Pancreas (tissue), 10 donors: ENCODE results near the gene C16orf87. TPM values are rescaled to one million over a fixed set of nuclear protein-coding genes. Genes with fewer than 3 reads are reported as not detected.
A peak's percentile ranks its signal among the peaks of the same experiment; 100 is the strongest.

Experiments used
- ATAC-seq, 4 donors: fragments of 200-7000 bp; cut with Tn5 transposase; one replicate each; pipeline versions ENCODE4 v1.8.0 to v1.9.1; 2020; ENCODE audit warnings: mild to moderate bottlenecking in 4 of 4, moderate library complexity in 4 of 4
- DNase-seq, 6 donors: peaks; one replicate each; pipeline ENCODE4 v3.0.0-alpha.2; 2020
- FAIRE-seq: peaks from 2 replicates; lab custom pipeline; 2012; peaks lifted over from hg19 to GRCh38; lab: Jason Lieb, UNC
- H3K27ac ChIP-seq, 4 donors: fragments of 200-600 bp; sonication (generic); 1 replicate in 3 of 4; 2 replicates in 1 of 4; pipeline versions ENCODE4 v1.5.0 to v1.8.0; 2020
- H3K27me3 ChIP-seq, 4 donors: fragments of 200-600 bp; one replicate each; pipeline ENCODE4 v1.8.0; 2021
- H3K36me3 ChIP-seq, 3 donors: fragments of 200-600 bp; sonication (generic) in 1 of 3; one replicate each; pipeline versions ENCODE4 v1.5.0 to v1.8.0; 2020 to 2021
- H3K4me1 ChIP-seq, 3 donors: fragments of 200-600 bp; one replicate each; pipeline ENCODE4 v1.8.0; 2021
- H3K4me3 ChIP-seq, 4 donors: fragments of 200-600 bp; sonication (generic) in 2 of 4; one replicate each; pipeline versions ENCODE4 v1.5.0 to v1.8.0; 2020 to 2021
- H3K9me3 ChIP-seq, 4 donors: fragments of 200-600 bp; one replicate each; pipeline ENCODE4 v1.8.0; 2021
- CTCF ChIP-seq, 4 donors: fragments of 200-600 bp; sonication (generic) in 3 of 4; IDR thresholded peaks; one replicate each; pipeline versions ENCODE4 v1.5.0 to v1.8.0; 2021; ENCODE audit warnings: antibody characterized with exemption in 4 of 4
- WGBS, 2 donors: extraction: QIAGEN DNeasy Blood & Tissue Kit; methylation state at CpG; one replicate each; pipeline ENCODE4 v1.1.7; 2013; 5-methylcytosine and 5-hydroxymethylcytosine counted together
- intact Hi-C, 3 donors: fragments of 100-400 bp; cut with DNase I; formaldehyde crosslinking; loops; one replicate each; pipeline versions ENCODE4 v1.11.1 to v1.14.2; 2022
- polyA plus RNA-seq, 2 donors: library from polyadenylated mRNA; stranded (reverse); fragments of 200-250 nt; gene quantifications; one replicate each; pipeline ENCODE4 v1.2.3, GENCODE V29; 2013
- total RNA-seq, 6 donors: library from RNA; stranded (reverse); fragmentation: NEBNext Ultra II Directional in 4 of 6; extraction: Animal tissue kit (Norgen Biotek cat#: 25700) in 4 of 6; gene quantifications; one replicate each; pipeline versions ENCODE4 v1.2.1 to v1.2.4, GENCODE V29; 2021 to 2023
- donor health status: healthy with polysubstance abuse.
- donor health status: DM: no; HTN: no; CAD: no; lungs with moderate emphysema.
- donor health status: DM: no; HTN: no; CAD: no.
- donor health status: control.
- donor health status: control.
- donor health status: Bipolar disorder and iron deficiency.
- donor health status: DM: yes; HTN: yes; CAD: no.
- donor health status: DM: no; HTN: no; CAD: no.
- donor health status: DM: no; HTN: no; CAD: no.
- donor health status: DM: yes; HTN: yes; CAD: no.

Gene C16orf87
- total and polyA plus RNA-seq, 8 donors, result 1.0 to 3.1 (median 2.3) TPM

- WGBS, 2 donors, result 72 to 89% methylated on average over 1 of the region's 1 CpG
- H3K27me3 ChIP-seq, result no peaks in the 10 kb centered on the region
- no peaks in the 10 kb centered on the region for H3K36me3 ChIP-seq
- intact Hi-C loops, result no loop called here
- ATAC-seq (no peak), DNase-seq (no peak), FAIRE-seq (no peak)
- H3K4me3 ChIP-seq, result no peak overlapping the region
- TF ChIP-seq CTCF (IDR thresholded peaks at IDR 0.05), result no peak
- peaks cover 0 to 4% (median 3%) of the 10 kb centered on the region in 3 donors for H3K4me1 ChIP-seq
- H3K27ac ChIP-seq, result no peak overlapping the region
- H3K9me3 ChIP-seq, result no peaks in the 10 kb centered on the region
Observed at GRCh38 chr16:46866286-46866685, 35.3 kb upstream of the C16orf87 start.

GRCh38 chr16:46862555-46863447 is 31.8 kb upstream of the C16orf87 start:
- no peak for TF ChIP-seq CTCF (IDR thresholded peaks at IDR 0.05)
- Histone ChIP-seq H3K4me3 (no peak overlapping the region), H3K4me1 (peaks cover 0 to 4% (median 3%) of the 10 kb centered on the region in 3 donors), H3K9me3 (no peaks in the 10 kb centered on the region), H3K27ac (no peak overlapping the region), H3K36me3 (no peaks in the 10 kb centered on the region), H3K27me3 (no peaks in the 10 kb centered on the region)
- intact Hi-C loops, result no loop called here
- ATAC-seq (peak in 3 of 4 donors; percentile 32 to 58 (median 44)), FAIRE-seq (no peak), DNase-seq (no peak)
- 82 to 83% methylated on average over 16 of the region's 16 CpGs for WGBS, 2 donors

- no peaks in the 10 kb centered on the region for H3K9me3 ChIP-seq
- ATAC-seq (no peak), FAIRE-seq (no peak), DNase-seq (no peak)
- intact Hi-C loops, result loop anchor here in 1 of 3 donors (5.0 kb wide), 1 partner anchor 48 kb away; no protein-coding TSS in a partner anchor
- peaks cover 0 to 10% (median 8%) of the 10 kb centered on the region in 3 donors for H3K4me1 ChIP-seq
- 92 to 96% methylated on average over 5 of the region's 5 CpGs for WGBS, 2 donors
- H3K4me3 ChIP-seq, result no peak overlapping the region
- no peak for TF ChIP-seq CTCF (IDR thresholded peaks at IDR 0.05)
- no peaks in the 10 kb centered on the region for H3K36me3 ChIP-seq
- no peak overlapping the region for H3K27ac ChIP-seq
- H3K27me3 ChIP-seq, result no peaks in the 10 kb centered on the region
Observed at GRCh38 chr16:46859719-46860152, 28.8 kb upstream of the C16orf87 start.

GRCh38 chr16:46858151-46858550 is 27.2 kb upstream of the C16orf87 start:
- no peaks in the 10 kb centered on the region for H3K27me3 ChIP-seq
- no peak overlapping the region for H3K27ac ChIP-seq
- intact Hi-C loops, result loop anchor here in 1 of 3 donors (5.0 kb wide), 1 partner anchor 49 kb away; no protein-coding TSS in a partner anchor
- no peak overlapping the region for H3K4me3 ChIP-seq
- H3K36me3 ChIP-seq, result no peaks in the 10 kb centered on the region
- ATAC-seq (no peak), FAIRE-seq (no peak), DNase-seq (no peak)
- no peak for TF ChIP-seq CTCF (IDR thresholded peaks at IDR 0.05)
- no peaks in the 10 kb centered on the region for H3K9me3 ChIP-seq
- peaks cover 0 to 7% (median 4%) of the 10 kb centered on the region in 3 donors for H3K4me1 ChIP-seq
- 95 to 97% methylated on average over 6 of the region's 6 CpGs for WGBS, 2 donors
